NB4 (cell line): ENCODE measurements around the gene MATR3.

Experiments used
- CTCF ChIP-seq: IDR thresholded peaks from one replicate; pipeline ENCODE4 v1.5.1; 2012; ENCODE audit warnings: low read depth, low read length
- POLR2A ChIP-seq: IDR thresholded peaks from 2 replicates; pipeline ENCODE4 v1.6.1; 2011; ENCODE audit warnings: mild to moderate bottlenecking; ENCODE audit not compliant: insufficient read length; ENCODE audit errors: extremely low read depth

- TF ChIP-seq CTCF, result peak; percentile 25
- TF ChIP-seq POLR2A, result no peak
Measured at GRCh38 chr5:139268364-139269202, 25.0 kb upstream of the MATR3 start.
